Inflammatory macrophage (primary cell): ENCODE data around the gene ZNF502.
"Not testable (repeated sequence)": the region's sequence is repeated elsewhere in the genome, so short reads cannot be mapped to it uniquely, and the experiment has no call there.

Experiments
- DNase-seq, 2 donors: peaks; one replicate each; pipeline ENCODE4 v3.0.0-alpha.2; 2020 to 2022
- total RNA-seq, 18 experiments: gene quantifications; one replicate each; lab custom pipeline; 2026; ENCODE audit warnings: mixed read lengths in 6 of 18, inconsistent platforms in 2 of 18; lab: John Stamatoyannopoulos, UW

Gene ZNF502
- 0.58 to 8.5 (median 3.7) reads per million in 18 experiments for total RNA-seq

- peak; percentile 70 to 85 for DNase-seq
These were observed at the start of gene ZNF502 for GRCh38 chr3:44712455-44713075. TSS of gene ZNF502 (plus strand) at chr3:44712660. CDS start at chr3:44720262, 7,602 bp downstream.

GRCh38 chr3:44665173-44665572 is 47.3 kb upstream of the ZNF502 start:
- no peak for DNase-seq

- DNase-seq, result no peak
These were observed 46.1 kb upstream of the ZNF502 start for GRCh38 chr3:44666346-44666745.

GRCh38 chr3:44669760-44670159 is 42.7 kb upstream of the ZNF502 start:
- no peak for DNase-seq

GRCh38 chr3:44673466-44673865 is 39.0 kb upstream of the ZNF502 start:
- not testable (repeated sequence) for DNase-seq

- DNase-seq, result no peak
These were observed 38.2 kb upstream of the ZNF502 start for GRCh38 chr3:44674211-44674610.

GRCh38 chr3:44678480-44679116 is 33.9 kb upstream of the ZNF502 start:
- no peak for DNase-seq

- DNase-seq, result no peak
These were observed 31.5 kb upstream of the ZNF502 start for GRCh38 chr3:44680921-44681455.

GRCh38 chr3:44682182-44682896 is 30.1 kb upstream of the ZNF502 start:
- DNase-seq, result no peak

- peak; percentile 4 to 66 for DNase-seq
These were observed 27.2 kb upstream of the ZNF502 start for GRCh38 chr3:44685128-44685800.

- no peak for DNase-seq
These were observed 24.6 kb upstream of the ZNF502 start for GRCh38 chr3:44687898-44688297.

GRCh38 chr3:44721231-44722102 is 9.0 kb downstream of the ZNF502 start:
- DNase-seq, result no peak

- no peak for DNase-seq
These were observed 9.6 kb downstream of the ZNF502 start for GRCh38 chr3:44722103-44722401.

GRCh38 chr3:44729384-44729910 is 17.0 kb downstream of the ZNF502 start, which contains the start of gene ZNF501:
TSS of gene ZNF501 (plus strand) at chr3:44729635. CDS start at chr3:44734422, 4,787 bp downstream.
- peak; percentile 85 to 93 for DNase-seq

GRCh38 chr3:44734646-44735168 is 22.2 kb downstream of the ZNF502 start:
- DNase-seq, result no peak

GRCh38 chr3:44761101-44761423 is 48.6 kb downstream of the ZNF502 start:
- DNase-seq, result peak in 1 of 2 donors; percentile 0

- peak; percentile 99 for DNase-seq
These were observed 49.1 kb downstream of the ZNF502 start, which contains the start of the genes KIAA1143 and KIF15 for GRCh38 chr3:44761424-44762169. TSS of gene KIAA1143 (minus strand) at chr3:44761619. CDS start at chr3:44761602, 17 bp downstream. TSS of gene KIF15 (plus strand) at chr3:44761794. CDS start at chr3:44761866, 72 bp downstream.

- peak in 1 of 2 donors; percentile 5 for DNase-seq
These were observed 49.8 kb downstream of the ZNF502 start for GRCh38 chr3:44762170-44762677.

GRCh38 chr3:44762690-44763089 is 50.2 kb downstream of the ZNF502 start:
- DNase-seq, result no peak

GRCh38 chr3:44764248-44764647 is 51.8 kb downstream of the ZNF502 start:
- no peak for DNase-seq
